GM21576 (cell line): Measurements from ENCODE around the gene FAM163B.

Experiments used
- ATAC-seq: cut with Tn5 transposase; IDR thresholded peaks from one replicate; pipeline ENCODE4 v1.9.1; 2021; ENCODE audit warnings: mild to moderate bottlenecking, moderate library complexity; ENCODE audit not compliant: unreplicated experiment

Gene FAM163B

GRCh38 chr9:133583111-133583510, 26.1 kb downstream of the FAM163B start:
- no peak for ATAC-seq

- ATAC-seq, result no peak
These were observed 26.6 kb downstream of the FAM163B start for GRCh38 chr9:133582501-133583045.

GRCh38 chr9:133581513-133582343, 27.5 kb downstream of the FAM163B start:
- no peak for ATAC-seq

GRCh38 chr9:133581011-133581410, 28.2 kb downstream of the FAM163B start:
- no peak for ATAC-seq

GRCh38 chr9:133580419-133580738, 28.8 kb downstream of the FAM163B start:
- ATAC-seq, result no peak

- ATAC-seq, result no peak
These were observed 29.4 kb downstream of the FAM163B start for GRCh38 chr9:133579601-133580418.

- no peak for ATAC-seq
These were observed 30.4 kb downstream of the FAM163B start for GRCh38 chr9:133578524-133579441.

GRCh38 chr9:133577737-133578112, 31.5 kb downstream of the FAM163B start:
- ATAC-seq, result no peak

GRCh38 chr9:133576875-133577736, 32.1 kb downstream of the FAM163B start:
- no peak for ATAC-seq

GRCh38 chr9:133576031-133576874, 32.9 kb downstream of the FAM163B start:
- ATAC-seq, result no peak

- no peak for ATAC-seq
These were observed 33.8 kb downstream of the FAM163B start for GRCh38 chr9:133575186-133576030.

GRCh38 chr9:133574771-133575170, 34.4 kb downstream of the FAM163B start:
- no peak for ATAC-seq

GRCh38 chr9:133573791-133574515, 35.2 kb downstream of the FAM163B start:
- no peak for ATAC-seq

- ATAC-seq, result no peak
These were observed 36.3 kb downstream of the FAM163B start for GRCh38 chr9:133572821-133573361.

GRCh38 chr9:133571896-133572595, 37.1 kb downstream of the FAM163B start:
- no peak for ATAC-seq

- no peak for ATAC-seq
These were observed 37.7 kb downstream of the FAM163B start for GRCh38 chr9:133571391-133571890.
